Measurements from ENCODE around the gene ZNF526.

GRCh38 chr19:42254850-42255765 is 35.0 kb downstream of the ZNF526 start, which contains the start of gene ERF:
- peak in 2 of 3 donors; percentile 20 to 27 for TF ChIP-seq CTCF (IDR thresholded peaks at IDR 0.05)
- peak; percentile 99 for TF ChIP-seq POLR2A (IDR thresholded peaks at IDR 0.05)
- TF ChIP-seq EP300 (IDR thresholded peaks at IDR 0.05): peak; percentile 53

All from ovary (tissue), 3 donors.